ENCODE data around the gene SPRR3.

Gene SPRR3

DNA sequence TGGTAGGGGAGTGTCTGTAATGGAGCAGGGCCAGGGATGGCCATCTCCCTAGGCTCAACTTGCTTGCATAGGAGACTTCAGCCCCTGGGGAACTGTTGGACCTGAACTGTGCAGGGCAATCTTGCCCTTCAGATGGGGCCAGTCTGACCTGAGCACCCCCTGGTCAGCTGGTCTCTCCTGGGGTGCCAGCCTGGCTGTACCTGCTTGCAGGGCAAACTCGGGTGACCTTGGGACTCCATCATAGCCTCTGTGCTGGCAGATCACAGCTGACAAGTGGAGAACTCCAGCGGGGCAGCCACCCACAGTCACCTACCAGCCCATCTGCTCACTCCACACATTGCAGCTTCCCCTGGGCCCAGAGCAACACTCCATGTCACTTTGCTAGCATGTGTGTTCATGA is 47.7 kb downstream of the SPRR3 start:
- DNase-seq (ENCODE audit: low read depth in 4 of 4, low spot score in 1 of 4) = no peak
